ENCODE data around the gene TMED5.

Gene TMED5

GRCh38 chr1:93114391-93114790, 65.8 kb downstream of the TMED5 start:
- H3K4me3 ChIP-seq (ENCODE audit: low read depth, low read length): no peak overlapping the region
- POLR2A ChIA-PET: interaction anchor here (1.2 kb wide), 1 partner anchor 36 kb away, joined by 5 read pairs; the partner anchor contains the start of gene MTF2
- H3K36me3 ChIP-seq (ENCODE audit: control insufficient read depth in 2 of 2, insufficient read depth in 1 of 2, low read length in 2 of 2): peaks cover 39 to 53% of the 10 kb centered on the region in 2 experiments

GRCh38 chr1:93113127-93113526, 67.1 kb downstream of the TMED5 start:
- no peak overlapping the region for H3K27ac ChIP-seq (ENCODE audit: extremely low read depth, low read depth, low read length)
- H3K4me1 ChIP-seq (ENCODE audit: control insufficient read depth, insufficient read depth, low read length): no peaks in the 10 kb centered on the region
- H3K36me3 ChIP-seq (ENCODE audit: control insufficient read depth in 2 of 2, insufficient read depth in 1 of 2, low read length in 2 of 2): peaks cover 29 to 46% of the 10 kb centered on the region in 2 experiments
- H3K9me3 ChIP-seq (ENCODE audit: control insufficient read depth, insufficient read depth, low read depth, low read length): no peaks in the 10 kb centered on the region
- TF ChIP-seq ZNF791 (tag by site-specific recombination; IDR thresholded peaks at IDR 0.05) (no peak), ZNF549 (tag by site-specific recombination; IDR thresholded peaks at IDR 0.05) (no peak), ZSCAN30 (tag by site-specific recombination; IDR thresholded peaks at IDR 0.05) (no peak), ZNF837 (tag by site-specific recombination; IDR thresholded peaks at IDR 0.05) (no peak), ZNF530 (tag by site-specific recombination; IDR thresholded peaks at IDR 0.05; ENCODE audit: low read depth) (no peak), MYNN (tag by site-specific recombination; IDR thresholded peaks at IDR 0.05; ENCODE audit: borderline replicate concordance) (no peak), ZNF292 (tag by site-specific recombination; IDR thresholded peaks at IDR 0.05; ENCODE audit: borderline replicate concordance, low read depth) (no peak), EGR2 (tag by site-specific recombination; IDR thresholded peaks at IDR 0.05; ENCODE audit: low read depth) (no peak), BCL11B (tag by site-specific recombination; IDR thresholded peaks at IDR 0.05; ENCODE audit: low read depth) (no peak), ZNF830 (tag by site-specific recombination; IDR thresholded peaks at IDR 0.05; ENCODE audit: low read depth) (no peak)
- POLR2A ChIA-PET: no interaction called here
- CTCF ChIA-PET: no interaction called here
- H3K4me3 ChIP-seq (ENCODE audit: low read depth, low read length): no peak overlapping the region

More at GRCh38 chr1:93114391-93114790, 65.8 kb downstream of the TMED5 start:
- CTCF ChIA-PET: interaction anchor here (0.7 kb wide), 1 partner anchor 541 kb away, joined by 3 read pairs; no protein-coding TSS in a partner anchor
- H3K4me1 ChIP-seq (ENCODE audit: control insufficient read depth, insufficient read depth, low read length): no peaks in the 10 kb centered on the region
- no peaks in the 10 kb centered on the region for H3K9me3 ChIP-seq (ENCODE audit: control insufficient read depth, insufficient read depth, low read depth, low read length)
- no peak overlapping the region for H3K27ac ChIP-seq (ENCODE audit: extremely low read depth, low read depth, low read length)
- TF ChIP-seq ZNF660 (tag by site-specific recombination; IDR thresholded peaks at IDR 0.05): no peak
- TF ChIP-seq PRDM6 (tag by site-specific recombination; IDR thresholded peaks at IDR 0.05): peak; percentile 37; the same call in 1 of the 2 replicates

- no peaks in the 10 kb centered on the region for H3K4me1 ChIP-seq (ENCODE audit: control insufficient read depth, insufficient read depth, low read length)
- no peak overlapping the region for H3K4me3 ChIP-seq (ENCODE audit: low read depth, low read length)
- CTCF ChIA-PET: interaction anchor here (0.5 kb wide), 1 partner anchor 31 kb away, joined by 3 read pairs; no protein-coding TSS in a partner anchor
- no peaks in the 10 kb centered on the region for H3K9me3 ChIP-seq (ENCODE audit: control insufficient read depth, insufficient read depth, low read depth, low read length)
- POLR2A ChIA-PET: no interaction called here
- H3K27ac ChIP-seq (ENCODE audit: extremely low read depth, low read depth, low read length): no peak overlapping the region
- TF ChIP-seq PRDM6 (tag by site-specific recombination; IDR thresholded peaks at IDR 0.05) (peak; percentile 71), ZFP69B (tag by site-specific recombination; IDR thresholded peaks at IDR 0.05) (no peak)
- peaks cover 23 to 38% of the 10 kb centered on the region in 2 experiments for H3K36me3 ChIP-seq (ENCODE audit: control insufficient read depth in 2 of 2, insufficient read depth in 1 of 2, low read length in 2 of 2)
Measured at GRCh38 chr1:93111561-93111960, 68.7 kb downstream of the TMED5 start.

GRCh38 chr1:93111065-93111464, 69.1 kb downstream of the TMED5 start:
- Histone ChIP-seq H3K4me1 (ENCODE audit: control insufficient read depth, insufficient read depth, low read length) (no peaks in the 10 kb centered on the region), H3K36me3 (ENCODE audit: control insufficient read depth in 2 of 2, insufficient read depth in 1 of 2, low read length in 2 of 2) (peaks cover 20 to 36% of the 10 kb centered on the region in 2 experiments), H3K27ac (ENCODE audit: extremely low read depth, low read depth, low read length) (no peak overlapping the region), H3K4me3 (ENCODE audit: low read depth, low read length) (no peak overlapping the region), H3K9me3 (ENCODE audit: control insufficient read depth, insufficient read depth, low read depth, low read length) (no peaks in the 10 kb centered on the region)
- CTCF ChIA-PET: interaction anchor here (1.5 kb wide), 1 partner anchor 9 kb away, joined by 4 read pairs; no protein-coding TSS in a partner anchor
- POLR2A ChIA-PET: no interaction called here
- TF ChIP-seq ZBTB49 (tag by site-specific recombination; IDR thresholded peaks at IDR 0.05; ENCODE audit: low read depth) (no peak), ZNF629 (tag by site-specific recombination; IDR thresholded peaks at IDR 0.05) (no peak), ZNF555 (tag by site-specific recombination; conservative IDR thresholded peaks at IDR 0.05) (no peak), ZNF596 (tag by site-specific recombination; IDR thresholded peaks at IDR 0.05) (no peak), ZNF473 (tag by site-specific recombination; IDR thresholded peaks at IDR 0.05) (no peak), ZNF112 (tag by site-specific recombination; IDR thresholded peaks at IDR 0.05) (no peak), ZNF585B (tag by site-specific recombination; IDR thresholded peaks at IDR 0.05) (no peak), ZNF416 (tag by site-specific recombination; IDR thresholded peaks at IDR 0.05) (no peak), ZNF791 (tag by site-specific recombination; IDR thresholded peaks at IDR 0.05) (no peak)
